GM18858 (cell line): Measurements from ENCODE around the gene TNFRSF1A.

ENCODE experiments used
- ATAC-seq: cut with Tn5 transposase; IDR thresholded peaks from one replicate; pipeline ENCODE4 v1.9.1; 2021; ENCODE audit not compliant: unreplicated experiment

The TNFRSF1A gene

GRCh38 chr12:6279631-6280030 lies 62.2 kb downstream of the TNFRSF1A start:
- no peak for ATAC-seq

- ATAC-seq, result no peak
These were observed 62.6 kb downstream of the TNFRSF1A start for GRCh38 chr12:6279256-6279628.
